ENCODE measurements around the gene B4GALNT4. TPM values are rescaled to one million over a fixed set of nuclear protein-coding genes. Genes with fewer than 3 reads are reported as not detected.
"Not testable (repeated sequence)": the region's sequence is repeated elsewhere in the genome, so short reads cannot be mapped to it uniquely, and the experiment has no call there.

Gene B4GALNT4
- total RNA-seq, 1 donor, result 2.2 TPM

DNA sequence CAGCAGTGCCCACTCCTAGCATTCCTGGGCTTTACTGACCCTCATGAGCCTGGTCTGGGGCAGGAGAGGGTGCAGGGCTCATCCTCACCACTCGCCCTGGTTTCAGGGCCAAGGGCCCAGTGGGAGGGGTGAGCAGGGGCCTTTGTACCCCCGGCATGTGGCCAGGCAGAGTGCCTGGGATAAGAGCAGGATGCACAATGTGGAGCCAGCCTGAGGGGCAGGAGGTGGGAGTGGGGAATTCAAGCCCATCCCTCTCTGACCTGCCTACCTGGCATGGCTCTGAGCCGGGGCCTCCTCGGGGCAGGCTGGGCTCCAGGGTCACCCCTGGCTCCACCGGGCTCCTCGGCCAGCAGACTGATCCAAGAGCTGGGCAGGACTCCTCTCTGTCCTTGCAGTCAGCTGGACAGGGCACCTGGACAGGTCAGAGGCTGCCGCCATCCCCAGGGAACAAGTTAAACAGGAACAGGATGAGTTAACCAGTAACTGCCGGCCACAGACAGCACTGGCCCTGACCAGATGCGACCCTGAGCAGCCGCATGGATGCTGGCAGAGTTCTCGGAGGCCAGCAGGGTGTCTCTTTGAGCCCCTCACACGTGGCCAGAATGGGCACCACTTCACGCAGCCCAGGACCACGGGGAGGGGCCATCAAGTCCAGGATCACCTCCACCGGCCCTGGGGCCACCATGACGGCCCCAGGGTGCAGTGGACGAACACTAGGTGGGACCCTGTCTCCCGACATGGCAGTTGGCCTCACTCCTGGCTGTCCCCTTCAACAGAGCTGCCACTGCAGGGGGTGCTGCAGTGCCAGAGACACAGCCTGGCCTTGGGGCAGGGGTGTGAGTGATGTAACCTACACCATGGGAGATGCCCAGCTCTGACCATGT is 40.5 kb downstream of the B4GALNT4 start:
- no peaks in the 10 kb centered on the region for H3K9me3 ChIP-seq (ENCODE audit: low read depth, low read length)
- peaks cover 3% of the 10 kb centered on the region for H3K4me1 ChIP-seq (ENCODE audit: insufficient read depth, low read length)
- no peak overlapping the region for H3K4me3 ChIP-seq (ENCODE audit: insufficient read depth, low read length)
- no peaks in the 10 kb centered on the region for H3K36me3 ChIP-seq (ENCODE audit: insufficient read depth, low read length)
- TF ChIP-seq, protein P1, sequence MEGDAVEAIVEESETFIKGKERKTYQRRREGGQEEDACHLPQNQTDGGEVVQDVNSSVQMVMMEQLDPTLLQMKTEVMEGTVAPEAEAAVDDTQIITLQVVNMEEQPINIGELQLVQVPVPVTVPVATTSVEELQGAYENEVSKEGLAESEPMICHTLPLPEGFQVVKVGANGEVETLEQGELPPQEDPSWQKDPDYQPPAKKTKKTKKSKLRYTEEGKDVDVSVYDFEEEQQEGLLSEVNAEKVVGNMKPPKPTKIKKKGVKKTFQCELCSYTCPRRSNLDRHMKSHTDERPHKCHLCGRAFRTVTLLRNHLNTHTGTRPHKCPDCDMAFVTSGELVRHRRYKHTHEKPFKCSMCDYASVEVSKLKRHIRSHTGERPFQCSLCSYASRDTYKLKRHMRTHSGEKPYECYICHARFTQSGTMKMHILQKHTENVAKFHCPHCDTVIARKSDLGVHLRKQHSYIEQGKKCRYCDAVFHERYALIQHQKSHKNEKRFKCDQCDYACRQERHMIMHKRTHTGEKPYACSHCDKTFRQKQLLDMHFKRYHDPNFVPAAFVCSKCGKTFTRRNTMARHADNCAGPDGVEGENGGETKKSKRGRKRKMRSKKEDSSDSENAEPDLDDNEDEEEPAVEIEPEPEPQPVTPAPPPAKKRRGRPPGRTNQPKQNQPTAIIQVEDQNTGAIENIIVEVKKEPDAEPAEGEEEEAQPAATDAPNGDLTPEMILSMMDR (IDR thresholded peaks at IDR 0.05; ENCODE audit: extremely low read depth, low read depth, low read length), result no peak
- no peak overlapping the region for H2AFZ ChIP-seq (ENCODE audit: low read length)
- H4K20me1 ChIP-seq (ENCODE audit: insufficient read depth, low read length), result no peaks in the 10 kb centered on the region
- no peak for DNase-seq (ENCODE audit: insufficient read length, low spot score, missing footprints)
- H3K27ac ChIP-seq (ENCODE audit: low read depth, low read length), result no peak overlapping the region
- no peak overlapping the region for H3K4me2 ChIP-seq (ENCODE audit: insufficient read depth, low read length)
- H3K79me2 ChIP-seq (ENCODE audit: insufficient read depth, low read length), result no peaks in the 10 kb centered on the region
- H3K27me3 ChIP-seq (ENCODE audit: insufficient read depth, low read length), result no peaks in the 10 kb centered on the region

DNA sequence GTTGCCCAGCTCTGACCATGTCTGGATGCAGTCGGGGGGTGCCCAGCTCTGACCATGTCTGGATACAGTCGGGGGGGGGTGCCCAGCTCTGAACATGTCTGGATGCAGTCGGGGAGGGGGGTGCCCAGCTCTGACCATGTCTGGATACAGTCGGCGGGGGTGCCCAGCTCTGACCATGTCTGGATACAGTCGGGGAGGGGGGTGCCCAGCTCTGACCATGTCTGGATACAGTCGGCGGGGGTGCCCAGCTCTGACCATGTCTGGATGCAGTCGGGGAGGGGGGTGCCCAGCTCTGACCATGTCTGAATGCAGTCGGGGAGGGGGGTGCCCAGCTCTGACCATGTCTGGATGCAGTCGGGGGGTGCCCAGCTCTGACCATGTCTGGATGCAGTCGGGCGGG is 41.4 kb downstream of the B4GALNT4 start:
- not testable (repeated sequence) for H3K4me3 ChIP-seq (ENCODE audit: insufficient read depth, low read length); H3K36me3 ChIP-seq (ENCODE audit: insufficient read depth, low read length); H3K4me2 ChIP-seq (ENCODE audit: insufficient read depth, low read length); H3K79me2 ChIP-seq (ENCODE audit: insufficient read depth, low read length); DNase-seq (ENCODE audit: insufficient read length, low spot score, missing footprints); H3K9me3 ChIP-seq (ENCODE audit: low read depth, low read length); H3K27me3 ChIP-seq (ENCODE audit: insufficient read depth, low read length); H3K27ac ChIP-seq (ENCODE audit: low read depth, low read length); H2AFZ ChIP-seq (ENCODE audit: low read length); H3K4me1 ChIP-seq (ENCODE audit: insufficient read depth, low read length); H4K20me1 ChIP-seq (ENCODE audit: insufficient read depth, low read length)

- not testable (repeated sequence) for H3K27me3 ChIP-seq (ENCODE audit: insufficient read depth, low read length); H3K79me2 ChIP-seq (ENCODE audit: insufficient read depth, low read length); H4K20me1 ChIP-seq (ENCODE audit: insufficient read depth, low read length); H3K4me2 ChIP-seq (ENCODE audit: insufficient read depth, low read length); H3K4me1 ChIP-seq (ENCODE audit: insufficient read depth, low read length); DNase-seq (ENCODE audit: insufficient read length, low spot score, missing footprints); H2AFZ ChIP-seq (ENCODE audit: low read length); H3K9me3 ChIP-seq (ENCODE audit: low read depth, low read length); H3K36me3 ChIP-seq (ENCODE audit: insufficient read depth, low read length); H3K4me3 ChIP-seq (ENCODE audit: insufficient read depth, low read length); H3K27ac ChIP-seq (ENCODE audit: low read depth, low read length)
Measured at GRCh38 chr11:411520-411919, 42.2 kb downstream of the B4GALNT4 start.

- no peak overlapping the region for H3K27ac ChIP-seq (ENCODE audit: low read depth, low read length)
- H3K4me1 ChIP-seq (ENCODE audit: insufficient read depth, low read length), result peaks cover 6% of the 10 kb centered on the region
- H3K4me2 ChIP-seq (ENCODE audit: insufficient read depth, low read length), result no peak overlapping the region
- no peaks in the 10 kb centered on the region for H4K20me1 ChIP-seq (ENCODE audit: insufficient read depth, low read length)
- H3K9me3 ChIP-seq (ENCODE audit: low read depth, low read length), result no peaks in the 10 kb centered on the region
- peaks cover 3% of the 10 kb centered on the region for H3K27me3 ChIP-seq (ENCODE audit: insufficient read depth, low read length)
- no peak overlapping the region for H3K4me3 ChIP-seq (ENCODE audit: insufficient read depth, low read length)
- TF ChIP-seq, protein P1 (IDR thresholded peaks at IDR 0.05; ENCODE audit: extremely low read depth, low read depth, low read length), result no peak
- DNase-seq (ENCODE audit: insufficient read length, low spot score, missing footprints), result no peak
- H2AFZ ChIP-seq (ENCODE audit: low read length), result no peak overlapping the region
- no peaks in the 10 kb centered on the region for H3K79me2 ChIP-seq (ENCODE audit: insufficient read depth, low read length)
- no peaks in the 10 kb centered on the region for H3K36me3 ChIP-seq (ENCODE audit: insufficient read depth, low read length)
Measured at GRCh38 chr11:412641-413119, 43.4 kb downstream of the B4GALNT4 start.
